Activated CD4-positive, alpha-beta T cell treated with anti-CD3 and anti-CD28 coated beads, Interleukin-2, amount 10 ng/mL, durations not matched to agents 24 days and 14 days (primary cell): Measurements from ENCODE around the gene CDC14B. TPM values are rescaled to one million over a fixed set of nuclear protein-coding genes. Genes with fewer than 3 reads are reported as not detected.
"Not testable (repeated sequence)": the region's sequence is repeated elsewhere in the genome, so short reads cannot be mapped to it uniquely, and the experiment has no call there.

ENCODE experiments used
- DNase-seq: peaks from one replicate; pipeline ENCODE4 v3.0.0; 2022
- H3K27ac Mint-ChIP-seq: one replicate; pipeline ENCODE4 v1.8.0; 2022; ENCODE audit warnings: mild to moderate bottlenecking, mixed read lengths
- H3K27me3 Mint-ChIP-seq: one replicate; pipeline ENCODE4 v1.8.0; 2022; ENCODE audit warnings: mixed read lengths
- H3K36me3 Mint-ChIP-seq: one replicate; pipeline ENCODE4 v1.8.0; 2022; ENCODE audit warnings: low read depth, mild to moderate bottlenecking, mixed read lengths
- H3K4me1 Mint-ChIP-seq: one replicate; pipeline ENCODE4 v1.8.0; 2021; ENCODE audit warnings: mixed read lengths
- H3K4me3 Mint-ChIP-seq: one replicate; pipeline ENCODE4 v1.8.0; 2022; ENCODE audit warnings: mild to moderate bottlenecking, moderate library complexity, mixed read lengths
- H3K9me3 Mint-ChIP-seq: one replicate; pipeline ENCODE4 v1.8.0; 2021; ENCODE audit warnings: mixed read lengths
- intact Hi-C: fragments of 100-400 bp; cut with micrococcal nuclease; formaldehyde crosslinking; loops from one replicate; pipeline ENCODE4 v1.15.1; 2023
- total RNA-seq: library from RNA; stranded (reverse); gene quantifications from 2 replicates; pipeline ENCODE4 v1.2.3, GENCODE V29; 2022

CDC14B gene
- total RNA-seq, 1 donor from 2014 or later = 1.1 TPM

DNA sequence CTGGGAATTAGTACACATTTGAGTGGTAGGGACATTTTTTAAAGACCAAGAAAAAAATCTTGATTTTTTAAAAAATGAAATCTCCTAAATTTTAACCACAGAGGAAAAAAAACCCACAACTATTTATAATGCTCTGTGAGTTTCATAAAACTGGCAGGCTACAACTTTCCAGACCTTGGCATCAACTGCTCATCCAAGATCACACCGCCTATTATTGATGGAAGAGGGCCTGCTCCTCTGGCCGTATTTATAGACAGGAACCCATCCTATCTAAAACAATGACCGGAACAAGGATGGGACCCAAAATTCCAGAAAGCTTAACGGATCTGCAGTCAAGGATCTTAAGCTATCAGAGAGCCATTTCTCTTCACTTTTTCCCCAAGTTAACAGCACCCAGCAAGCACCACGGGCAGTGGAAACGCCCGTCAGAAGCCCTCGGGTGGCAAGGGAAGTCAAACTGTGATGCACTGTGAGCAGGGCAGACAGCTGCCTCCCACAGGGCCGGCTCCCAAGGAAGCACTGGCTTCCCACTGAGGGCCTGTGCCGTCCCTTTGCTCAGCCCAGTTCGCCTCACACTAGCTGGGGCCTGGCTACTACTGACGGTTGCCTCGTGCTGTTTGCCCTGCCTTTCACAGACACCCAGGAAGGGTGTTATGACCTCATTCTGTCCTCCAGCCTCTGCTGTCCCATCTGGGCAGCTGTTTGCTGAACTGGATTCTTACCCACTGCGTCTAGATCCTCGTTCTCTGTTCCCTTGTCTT lies 62.8 kb downstream of the CDC14B start:
- DNase-seq = no peak
- intact Hi-C loops = no loop called here
- no peaks in the 10 kb centered on the region for H3K36me3 Mint-ChIP-seq
- H3K27ac Mint-ChIP-seq = no peak overlapping the region
- H3K4me1 Mint-ChIP-seq = peaks cover 9% of the 10 kb centered on the region
- peaks cover 8% of the 10 kb centered on the region for H3K27me3 Mint-ChIP-seq
- H3K9me3 Mint-ChIP-seq = no peaks in the 10 kb centered on the region
- no peak overlapping the region for H3K4me3 Mint-ChIP-seq

- Mint-ChIP-seq H3K27me3 (peaks cover 8% of the 10 kb centered on the region), H3K36me3 (no peaks in the 10 kb centered on the region), H3K4me1 (peaks cover 13% of the 10 kb centered on the region), H3K27ac (no peak overlapping the region), H3K4me3 (no peak overlapping the region), H3K9me3 (no peaks in the 10 kb centered on the region)
- no peak for DNase-seq
- intact Hi-C loops = no loop called here
Measured at GRCh38 chr9:96555567-96556386, 63.9 kb downstream of the CDC14B start.

- intact Hi-C loops = loop anchor here (1.0 to 5.0 kb wide), 3 partner anchors 10 to 138 kb away; partner anchors contain the start of gene ZNF367
- Mint-ChIP-seq H3K4me3 (no peak overlapping the region), H3K27ac (peak overlapping the region; percentile 56), H3K36me3 (no peaks in the 10 kb centered on the region), H3K9me3 (no peaks in the 10 kb centered on the region), H3K4me1 (peaks cover 13% of the 10 kb centered on the region), H3K27me3 (peaks cover 8% of the 10 kb centered on the region)
- DNase-seq = no peak
Measured at GRCh38 chr9:96554801-96555566, 64.7 kb downstream of the CDC14B start.

GRCh38 chr9:96554326-96554725 lies 65.3 kb downstream of the CDC14B start:
- no peak overlapping the region for H3K4me3 Mint-ChIP-seq
- peaks cover 6% of the 10 kb centered on the region for H3K27me3 Mint-ChIP-seq
- H3K27ac Mint-ChIP-seq = no peak overlapping the region
- no peak for DNase-seq
- H3K4me1 Mint-ChIP-seq = peaks cover 13% of the 10 kb centered on the region
- H3K9me3 Mint-ChIP-seq = no peaks in the 10 kb centered on the region
- intact Hi-C loops = loop anchor here (1.0 to 5.0 kb wide), 3 partner anchors 11 to 137 kb away; partner anchors contain the start of gene ZNF367
- no peaks in the 10 kb centered on the region for H3K36me3 Mint-ChIP-seq

DNA sequence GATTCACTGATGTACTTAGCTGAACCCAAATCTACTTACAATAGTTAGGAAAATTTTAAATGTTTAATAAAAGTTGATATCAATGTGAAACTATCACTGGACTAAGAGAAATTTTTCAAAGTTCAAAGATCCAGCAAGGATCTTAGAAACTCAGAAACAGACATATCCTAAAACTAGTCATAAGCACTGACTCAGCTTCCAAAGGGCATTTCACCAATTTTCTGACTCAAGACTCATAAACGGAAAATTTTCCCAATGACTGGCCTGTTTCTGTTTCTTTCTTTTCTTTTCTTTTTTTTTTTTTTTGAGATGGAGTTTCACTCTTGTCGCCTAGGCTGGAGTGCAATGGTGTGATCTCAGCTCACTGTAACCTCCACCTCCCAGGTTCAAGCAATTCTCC lies 66.6 kb downstream of the CDC14B start:
- peaks cover 13% of the 10 kb centered on the region for H3K4me1 Mint-ChIP-seq
- intact Hi-C loops = loop anchor here (5.0 kb wide), 2 partner anchors 76 to 136 kb away; partner anchors contain the start of gene ZNF367

DNA sequence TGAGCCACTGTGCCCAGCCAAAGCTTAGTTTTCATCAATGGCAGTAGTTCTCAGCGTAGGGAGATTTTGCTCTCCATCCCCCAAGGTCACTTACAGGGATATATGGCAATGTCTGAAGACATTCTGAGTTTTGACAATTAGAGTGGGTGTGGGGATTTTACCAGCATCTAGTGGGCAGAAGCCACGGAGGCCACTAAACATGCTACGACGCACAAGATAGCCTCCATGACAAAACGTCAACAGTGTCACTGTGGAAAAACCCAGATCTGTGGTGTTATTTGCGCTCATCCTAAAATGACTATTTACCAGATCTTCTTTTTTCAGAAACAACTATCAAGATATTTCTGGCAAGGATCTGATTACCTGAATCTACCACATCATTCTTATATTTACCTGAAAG lies 68.2 kb downstream of the CDC14B start:
- intact Hi-C loops = loop anchor here (5.0 kb wide), 2 partner anchors 74 to 134 kb away; partner anchors contain the start of gene ZNF367
- Mint-ChIP-seq H3K27me3 (peaks cover 2% of the 10 kb centered on the region), H3K4me1 (peaks cover 13% of the 10 kb centered on the region), H3K4me3 (no peak overlapping the region), H3K27ac (no peak overlapping the region), H3K36me3 (no peaks in the 10 kb centered on the region), H3K9me3 (no peaks in the 10 kb centered on the region)
- no peak for DNase-seq

More for the DNA sequence above, 66.6 kb downstream of the CDC14B start:
- Mint-ChIP-seq H3K4me3 (no peak overlapping the region), H3K36me3 (no peaks in the 10 kb centered on the region), H3K27ac (peak overlapping the region; percentile 60), H3K27me3 (peaks cover 2% of the 10 kb centered on the region), H3K9me3 (no peaks in the 10 kb centered on the region)
- DNase-seq = no peak

DNA sequence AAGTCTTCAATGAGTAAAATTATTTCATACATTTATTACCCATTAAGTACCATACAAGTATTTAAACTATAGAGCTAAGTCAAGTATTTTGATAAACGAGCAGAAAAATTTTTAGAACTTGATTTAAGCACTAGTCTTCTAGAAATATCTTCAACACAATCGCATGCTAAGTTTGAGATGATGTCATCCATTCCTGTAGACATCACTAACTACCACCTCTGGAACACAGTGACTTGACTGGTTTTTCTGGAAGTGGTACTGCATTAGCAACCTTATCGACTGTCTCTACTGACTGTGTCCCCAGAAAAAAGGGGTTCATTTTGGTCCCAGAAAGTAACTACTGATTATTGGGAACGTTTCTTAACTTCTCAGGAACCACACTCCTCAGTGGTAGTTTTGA lies 69.0 kb downstream of the CDC14B start:
- peaks cover 3% of the 10 kb centered on the region for H3K27me3 Mint-ChIP-seq

GRCh38 chr9:96543131-96543530 lies 76.5 kb downstream of the CDC14B start:
- H3K9me3 Mint-ChIP-seq, H3K36me3 Mint-ChIP-seq, intact Hi-C loops, H3K4me3 Mint-ChIP-seq, H3K27ac Mint-ChIP-seq, H3K27me3 Mint-ChIP-seq, H3K4me1 Mint-ChIP-seq, DNase-seq: not testable (repeated sequence)

More for the DNA sequence above, 69.0 kb downstream of the CDC14B start:
- H3K4me1 Mint-ChIP-seq = peaks cover 13% of the 10 kb centered on the region
- H3K36me3 Mint-ChIP-seq = no peaks in the 10 kb centered on the region
- peaks cover 3% of the 10 kb centered on the region for H3K9me3 Mint-ChIP-seq
- no peak overlapping the region for H3K4me3 Mint-ChIP-seq
- no peak for DNase-seq
- intact Hi-C loops = loop anchor here (5.0 kb wide), 2 partner anchors 73 to 133 kb away; partner anchors contain the start of gene ZNF367
- no peak overlapping the region for H3K27ac Mint-ChIP-seq

- no peaks in the 10 kb centered on the region for H3K27me3 Mint-ChIP-seq
- intact Hi-C loops = no loop called here
- H3K4me1 Mint-ChIP-seq = no peaks in the 10 kb centered on the region
- H3K9me3 Mint-ChIP-seq = no peaks in the 10 kb centered on the region
- no peak overlapping the region for H3K4me3 Mint-ChIP-seq
- H3K36me3 Mint-ChIP-seq = no peaks in the 10 kb centered on the region
- DNase-seq = no peak
- H3K27ac Mint-ChIP-seq = no peak overlapping the region
Measured at GRCh38 chr9:96540106-96540505, 79.5 kb downstream of the CDC14B start.

GRCh38 chr9:96532173-96532572 lies 87.5 kb downstream of the CDC14B start:
- intact Hi-C loops = no loop called here
- no peak for DNase-seq
- H3K36me3 Mint-ChIP-seq = no peaks in the 10 kb centered on the region
- H3K4me1 Mint-ChIP-seq = no peaks in the 10 kb centered on the region
- no peak overlapping the region for H3K27ac Mint-ChIP-seq
- H3K9me3 Mint-ChIP-seq = no peaks in the 10 kb centered on the region
- H3K4me3 Mint-ChIP-seq = no peak overlapping the region
- no peaks in the 10 kb centered on the region for H3K27me3 Mint-ChIP-seq

DNA sequence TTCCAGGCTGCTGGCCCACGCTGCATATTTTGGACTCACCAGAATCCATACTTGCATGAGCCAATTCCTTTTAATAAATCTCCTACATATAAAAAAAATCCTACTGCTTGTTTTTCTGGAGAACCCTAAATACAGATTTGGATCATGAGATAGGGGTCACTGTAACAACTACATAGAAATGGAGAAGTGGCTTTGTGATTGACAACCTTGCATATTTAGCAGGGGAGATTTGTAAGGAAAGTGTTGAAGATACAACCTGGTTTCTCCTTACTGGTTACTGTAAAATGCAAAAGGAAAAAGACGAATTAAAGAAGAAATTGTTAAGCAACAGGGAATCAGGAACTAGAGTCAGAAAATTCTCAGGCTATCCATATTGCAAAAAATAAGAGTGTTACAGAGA lies 94.9 kb downstream of the CDC14B start:
- no peaks in the 10 kb centered on the region for H3K27me3 Mint-ChIP-seq
- intact Hi-C loops = no loop called here
- no peaks in the 10 kb centered on the region for H3K36me3 Mint-ChIP-seq
- H3K27ac Mint-ChIP-seq = no peak overlapping the region
- H3K4me3 Mint-ChIP-seq = no peak overlapping the region
- no peaks in the 10 kb centered on the region for H3K9me3 Mint-ChIP-seq
- DNase-seq = no peak
- peaks cover 4% of the 10 kb centered on the region for H3K4me1 Mint-ChIP-seq

GRCh38 chr9:96524045-96524444 lies 95.6 kb downstream of the CDC14B start:
- no peak overlapping the region for H3K4me3 Mint-ChIP-seq
- no peaks in the 10 kb centered on the region for H3K36me3 Mint-ChIP-seq
- peaks cover 4% of the 10 kb centered on the region for H3K4me1 Mint-ChIP-seq
- no peaks in the 10 kb centered on the region for H3K9me3 Mint-ChIP-seq
- no peaks in the 10 kb centered on the region for H3K27me3 Mint-ChIP-seq
- no peak for DNase-seq
- intact Hi-C loops = no loop called here
- no peak overlapping the region for H3K27ac Mint-ChIP-seq

DNA sequence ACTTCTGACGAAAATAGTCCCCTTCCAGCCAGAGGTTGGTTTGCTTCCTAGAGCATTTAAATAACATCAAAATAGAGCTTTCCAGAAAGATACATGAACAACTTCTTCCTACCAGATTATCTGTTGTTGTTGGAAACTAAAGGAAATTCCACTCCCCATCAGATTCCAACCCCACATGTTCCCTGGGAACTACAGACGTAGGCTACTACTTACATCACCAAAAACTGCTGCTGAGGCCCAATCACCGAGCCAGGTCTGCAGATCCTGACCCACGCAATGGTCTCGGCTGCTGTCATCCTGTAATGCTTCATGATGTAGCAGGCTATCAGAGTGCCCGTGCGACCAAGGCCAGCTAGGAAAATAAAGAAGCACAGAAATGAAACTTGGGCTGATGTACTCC lies 96.3 kb downstream of the CDC14B start:
- no peaks in the 10 kb centered on the region for H3K36me3 Mint-ChIP-seq
- intact Hi-C loops = no loop called here
- DNase-seq = no peak
- no peaks in the 10 kb centered on the region for H3K9me3 Mint-ChIP-seq
- H3K4me3 Mint-ChIP-seq = no peak overlapping the region
- H3K27me3 Mint-ChIP-seq = no peaks in the 10 kb centered on the region
- H3K27ac Mint-ChIP-seq = no peak overlapping the region
- peaks cover 4% of the 10 kb centered on the region for H3K4me1 Mint-ChIP-seq
